Fibroblast of the conjunctiva (primary cell): ENCODE measurements around the gene MID2.
"Not testable (repeated sequence)": the region's sequence is repeated elsewhere in the genome, so short reads cannot be mapped to it uniquely, and the experiment has no call there.

Experiments
- DNase-seq: peaks from one replicate; pipeline ENCODE4 v3.0.0-alpha.2; 2010; ENCODE audit warnings: low read depth

Gene MID2, protein sequence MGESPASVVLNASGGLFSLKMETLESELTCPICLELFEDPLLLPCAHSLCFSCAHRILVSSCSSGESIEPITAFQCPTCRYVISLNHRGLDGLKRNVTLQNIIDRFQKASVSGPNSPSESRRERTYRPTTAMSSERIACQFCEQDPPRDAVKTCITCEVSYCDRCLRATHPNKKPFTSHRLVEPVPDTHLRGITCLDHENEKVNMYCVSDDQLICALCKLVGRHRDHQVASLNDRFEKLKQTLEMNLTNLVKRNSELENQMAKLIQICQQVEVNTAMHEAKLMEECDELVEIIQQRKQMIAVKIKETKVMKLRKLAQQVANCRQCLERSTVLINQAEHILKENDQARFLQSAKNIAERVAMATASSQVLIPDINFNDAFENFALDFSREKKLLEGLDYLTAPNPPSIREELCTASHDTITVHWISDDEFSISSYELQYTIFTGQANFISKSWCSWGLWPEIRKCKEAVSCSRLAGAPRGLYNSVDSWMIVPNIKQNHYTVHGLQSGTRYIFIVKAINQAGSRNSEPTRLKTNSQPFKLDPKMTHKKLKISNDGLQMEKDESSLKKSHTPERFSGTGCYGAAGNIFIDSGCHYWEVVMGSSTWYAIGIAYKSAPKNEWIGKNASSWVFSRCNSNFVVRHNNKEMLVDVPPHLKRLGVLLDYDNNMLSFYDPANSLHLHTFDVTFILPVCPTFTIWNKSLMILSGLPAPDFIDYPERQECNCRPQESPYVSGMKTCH

DNA sequence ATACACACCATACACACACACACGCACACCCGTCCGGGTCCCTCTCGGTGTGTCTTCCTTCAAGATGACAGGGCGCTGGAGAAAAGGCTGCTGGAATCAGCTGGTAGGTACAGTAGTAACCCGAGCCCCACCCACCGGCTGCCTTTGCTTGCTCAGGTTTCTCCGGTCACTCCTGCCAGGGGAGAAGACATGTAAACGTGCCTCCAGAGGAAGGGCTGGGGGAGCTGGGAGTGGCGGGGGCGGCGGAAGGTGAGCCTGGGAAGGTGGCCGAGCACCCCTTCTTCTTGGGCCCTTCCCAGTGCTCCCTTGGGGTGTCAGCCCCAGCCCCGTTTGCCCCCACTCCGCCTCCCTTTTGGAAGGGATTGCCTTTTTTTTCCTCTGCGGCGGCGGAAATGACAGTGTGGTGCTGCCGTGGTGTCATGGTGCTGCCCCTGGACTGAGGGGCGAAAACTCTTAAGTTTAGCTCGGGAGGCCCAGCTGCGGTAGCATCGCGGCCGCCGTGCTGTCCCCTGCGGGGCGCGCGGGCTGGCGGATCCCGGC is at the start of gene MID2:
Gene MID2 (plus strand): TSS at position 169 of the 540 bp plus-strand sequence. CDS start 561 bp downstream, outside the sequence.
- DNase-seq: no peak

DNA sequence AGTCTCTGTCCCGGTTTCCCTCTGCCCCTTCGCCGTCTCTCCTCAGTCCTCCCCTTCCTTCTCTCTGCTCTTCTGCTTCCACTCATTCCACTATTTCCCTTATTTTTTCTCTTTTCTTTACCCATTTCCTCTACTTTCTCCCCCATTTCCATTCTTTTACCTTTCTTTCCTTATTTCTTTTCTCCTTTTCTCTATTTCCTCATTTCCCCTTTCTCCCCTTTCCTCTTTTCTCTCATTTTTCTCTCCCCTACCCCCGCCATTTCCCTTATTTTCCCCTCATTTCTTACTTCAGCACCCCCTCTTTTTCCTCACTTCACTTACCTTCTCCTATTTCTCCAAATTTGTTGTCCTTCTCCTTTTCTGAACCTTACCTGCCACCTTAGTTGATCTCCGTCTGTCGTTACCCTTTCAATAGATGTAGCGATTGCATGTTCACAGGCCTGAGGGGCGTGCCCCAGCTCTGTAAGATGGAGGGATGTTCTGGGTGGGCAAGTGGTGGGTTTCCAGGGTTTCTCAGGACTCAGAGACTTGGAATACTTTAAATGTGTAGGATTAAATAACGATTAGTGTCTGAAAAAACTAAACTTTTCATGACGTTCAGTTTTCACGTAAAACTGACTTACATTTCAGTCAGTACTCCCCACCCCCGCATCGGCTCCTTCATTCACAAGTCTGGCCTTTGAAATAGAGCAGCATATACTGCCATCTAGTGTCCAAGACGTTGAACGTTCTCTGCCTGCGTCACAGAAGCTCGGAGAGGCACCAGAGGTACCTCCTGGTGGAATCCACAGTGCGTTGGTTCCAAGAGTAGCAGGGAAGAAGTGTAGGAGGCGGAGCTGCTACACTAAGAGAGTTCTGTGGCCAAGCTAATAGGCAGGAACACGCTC is 48.8 kb upstream of the MID2 start:
- peak; percentile 84 for DNase-seq

DNA sequence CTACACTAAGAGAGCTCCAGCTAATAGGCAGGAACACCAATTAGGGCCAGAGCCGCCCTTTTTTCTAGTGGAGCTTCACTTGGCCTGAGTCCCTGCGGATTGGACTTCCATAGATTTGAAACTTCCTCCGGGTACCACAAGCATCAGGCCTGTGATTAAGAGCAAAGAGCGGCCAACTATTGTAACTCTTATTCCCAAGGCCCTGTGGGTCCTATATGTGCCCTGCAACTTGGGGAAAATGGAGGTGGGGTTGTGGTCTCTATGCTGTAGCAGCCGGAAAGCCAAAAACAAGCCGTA is 48.2 kb upstream of the MID2 start, which contains the start of gene NCBP2L:
Gene NCBP2L (plus strand): TSS at position 198 of the 297 bp plus-strand sequence. CDS start 16,488 bp downstream, outside the sequence.
- no peak for DNase-seq

DNA sequence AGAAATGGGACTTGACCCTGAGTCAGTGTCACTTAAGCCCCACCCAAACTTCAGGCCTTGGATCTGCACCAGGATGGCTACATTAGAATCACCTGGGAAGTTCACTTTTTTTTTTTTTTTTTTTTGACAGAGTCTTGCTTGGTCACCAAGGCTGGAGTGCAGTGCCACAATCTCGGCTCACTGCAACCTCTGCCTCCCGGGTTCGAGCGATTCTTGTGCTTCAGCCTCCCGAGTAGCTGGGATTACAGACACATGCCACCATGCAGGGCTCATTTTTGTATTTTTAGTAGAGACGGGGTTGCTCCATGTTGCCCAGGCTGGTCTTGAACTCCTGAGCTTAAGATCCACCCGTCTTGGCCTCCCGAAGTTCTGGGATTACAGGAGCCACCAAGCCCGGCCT is 45.1 kb upstream of the MID2 start:
- DNase-seq: no peak

DNA sequence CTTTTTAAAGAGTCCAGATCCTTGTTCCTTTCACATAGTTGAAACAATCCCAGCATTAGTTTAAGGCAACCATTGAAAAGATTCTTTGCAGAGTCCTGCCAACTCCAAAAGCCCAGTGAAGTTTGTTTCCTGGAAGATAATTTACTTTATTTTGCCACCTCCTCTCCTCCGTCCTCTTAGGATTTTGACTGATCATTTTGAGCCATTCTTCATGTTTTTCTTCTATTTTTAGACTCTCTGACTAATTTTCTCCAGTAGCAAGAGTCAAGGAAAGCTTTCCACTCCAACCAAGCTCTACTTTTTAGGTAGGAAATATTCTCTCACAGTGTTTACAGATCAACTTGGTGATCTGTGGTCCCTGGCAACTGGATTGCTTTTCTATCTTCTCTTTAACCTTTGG is 37.8 kb upstream of the MID2 start:
- DNase-seq: no peak

DNA sequence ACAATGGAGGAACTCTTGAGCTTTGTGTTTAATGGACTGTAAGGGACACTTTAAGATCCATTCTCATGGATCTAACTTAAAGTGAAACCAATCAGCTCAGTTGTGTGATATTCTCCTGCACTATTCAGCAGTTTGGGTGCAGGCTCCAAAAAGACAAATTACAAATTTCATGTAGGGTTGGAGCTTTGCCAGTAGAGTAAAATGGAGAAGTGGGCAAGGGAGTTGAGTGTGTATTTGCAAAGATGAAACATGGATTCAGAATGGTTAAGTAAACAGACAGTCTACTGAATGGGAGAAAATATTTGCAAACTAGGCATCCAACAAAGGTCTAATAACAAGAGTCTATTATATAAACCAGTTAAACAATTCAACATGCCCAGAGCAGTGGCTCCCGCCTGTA is 21.2 kb upstream of the MID2 start:
- DNase-seq: no peak

DNA sequence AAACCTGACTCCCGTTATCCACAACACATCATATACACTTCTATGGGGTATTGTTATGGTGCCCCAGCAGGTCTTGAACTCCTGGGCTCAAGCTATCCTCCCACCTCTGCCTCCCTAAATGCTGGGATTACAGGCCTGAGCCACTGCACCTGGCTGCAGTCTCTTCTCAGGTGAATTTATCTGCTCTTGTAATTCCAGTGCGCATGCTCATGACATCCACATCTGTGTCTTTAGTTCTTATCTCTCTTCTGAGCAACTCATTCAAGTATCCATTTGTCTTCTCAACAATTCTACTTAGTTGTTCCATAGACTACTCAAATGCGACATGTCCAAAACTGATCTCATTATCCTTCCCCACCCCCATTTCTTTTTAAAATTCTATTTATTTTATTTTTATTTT is 20.5 kb upstream of the MID2 start:
- no peak for DNase-seq

DNA sequence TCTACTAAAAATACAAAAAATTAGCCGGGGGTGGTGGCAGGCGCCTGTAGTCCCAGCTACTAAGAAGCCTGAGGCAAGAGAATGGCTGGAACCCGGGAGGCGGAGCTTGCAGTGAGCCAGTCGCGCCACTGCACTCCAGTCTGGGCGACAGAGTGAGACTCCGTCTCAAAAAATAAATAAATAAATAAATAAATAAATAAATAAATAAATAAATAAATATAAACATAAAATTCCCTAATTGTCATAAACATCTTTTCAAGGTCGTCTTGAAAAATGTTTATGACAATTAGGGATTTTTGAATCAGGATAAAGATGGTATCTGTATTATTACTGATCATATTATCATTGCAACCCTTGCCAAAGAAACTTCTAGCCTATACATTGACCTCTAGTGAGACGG is 15.6 kb upstream of the MID2 start:
- DNase-seq: not testable (repeated sequence)

DNA sequence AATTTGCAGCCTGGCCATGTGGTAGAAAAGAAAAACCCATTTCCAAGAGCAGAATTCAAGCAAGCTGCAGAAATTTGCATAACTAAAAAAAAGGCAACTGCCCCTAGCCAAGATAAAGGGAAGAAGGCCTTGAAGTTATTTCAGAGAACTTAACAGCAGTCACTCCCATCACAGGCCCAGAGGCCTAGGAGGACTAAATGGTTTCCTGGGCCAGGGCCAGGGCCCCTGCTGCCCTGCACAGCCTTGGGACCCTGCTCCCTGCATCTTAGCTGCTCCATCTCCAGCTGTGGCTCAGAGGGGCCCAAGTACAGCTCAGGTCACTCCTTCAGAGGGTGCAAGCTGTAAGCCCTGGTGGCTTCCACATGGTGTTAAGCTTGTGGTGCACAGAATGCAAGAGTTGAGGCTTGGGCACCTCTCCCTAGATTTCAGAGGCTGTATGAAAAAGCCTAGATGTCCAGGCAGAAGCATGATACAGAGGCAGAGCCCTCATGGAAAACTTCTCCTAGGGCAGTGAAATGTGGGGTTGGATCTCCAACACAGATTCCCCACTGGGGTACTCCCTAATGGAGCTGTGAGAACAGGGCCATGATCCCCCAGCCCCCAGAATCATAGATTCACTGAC is 6.7 kb upstream of the MID2 start:
- DNase-seq: no peak

DNA sequence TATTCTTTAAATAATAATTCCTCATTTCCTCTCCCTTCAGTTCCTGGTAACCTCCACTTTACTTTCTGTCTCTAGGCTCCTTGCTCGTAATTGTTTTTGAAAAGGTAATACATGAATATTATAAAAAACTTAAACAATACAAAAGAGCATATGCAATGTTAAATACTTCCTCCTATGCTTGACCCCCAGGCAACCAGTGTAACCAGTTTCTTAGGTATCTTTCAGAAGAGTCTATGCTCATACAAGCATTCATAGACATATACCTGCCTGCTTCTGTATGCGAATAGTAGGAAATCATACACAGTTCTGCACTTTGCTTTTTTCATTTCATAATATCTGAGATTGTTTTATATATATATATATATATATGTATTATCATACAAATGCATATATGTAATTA is 2.6 kb upstream of the MID2 start:
- no peak for DNase-seq

DNA sequence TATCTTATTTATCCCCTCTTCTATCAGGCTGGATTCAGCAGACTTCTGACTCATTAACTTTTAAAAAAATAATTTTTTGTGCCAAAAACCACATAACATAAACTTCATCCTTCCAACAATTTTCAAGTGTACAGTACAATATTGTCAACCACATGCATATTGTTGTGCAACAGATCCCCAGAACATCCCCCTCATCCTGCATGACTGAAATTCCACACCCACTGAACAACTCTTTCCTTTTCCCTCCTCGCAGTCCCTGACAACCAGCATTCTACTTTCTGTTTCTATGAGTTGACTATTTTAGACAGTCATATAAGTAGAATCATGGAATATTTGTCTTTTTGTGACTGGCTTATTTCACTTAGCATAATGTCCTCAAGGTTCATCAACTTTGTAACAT is 2.2 kb upstream of the MID2 start:
- DNase-seq: peak; percentile 42

DNA sequence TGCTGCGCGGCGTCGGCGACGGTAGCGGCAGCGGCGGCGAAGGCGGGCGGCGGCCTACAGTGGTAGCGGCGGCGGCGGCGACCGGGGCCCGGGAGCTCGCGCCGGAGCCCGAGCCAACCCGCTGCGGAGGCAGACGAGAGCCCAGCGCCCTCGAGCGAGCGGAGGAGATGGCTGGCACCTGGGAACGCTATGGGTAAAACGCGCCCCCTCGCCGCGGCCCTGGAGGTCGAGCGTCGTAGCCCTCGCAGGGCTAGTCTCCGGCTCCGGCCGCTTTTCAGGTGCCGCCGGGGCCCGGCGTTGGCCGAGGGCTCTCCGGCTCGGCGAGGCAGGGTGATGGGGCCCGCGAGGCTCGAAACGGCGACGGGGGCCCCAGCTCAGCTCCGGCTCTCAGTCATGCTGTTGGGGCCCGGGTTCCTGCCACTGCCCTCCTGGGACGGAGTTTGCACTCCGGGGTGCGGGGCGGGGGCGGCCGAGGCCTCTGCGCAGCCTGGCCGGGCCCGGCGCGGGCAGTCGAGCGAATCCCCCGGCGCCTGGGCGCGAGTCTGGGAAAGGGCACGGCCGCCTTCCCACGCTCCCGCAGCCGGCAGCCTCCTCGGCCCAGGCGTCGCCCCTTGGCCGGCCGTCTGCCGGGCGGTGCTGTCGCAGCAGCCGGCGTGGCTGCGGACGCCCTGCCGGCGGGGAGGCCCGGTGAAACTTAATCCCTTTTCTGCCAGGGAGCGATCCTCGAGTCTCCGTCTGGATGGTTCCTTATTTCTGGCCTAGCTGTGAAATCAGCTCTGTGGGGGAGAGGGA is 768 bp downstream of the MID2 start:
- DNase-seq: no peak

DNA sequence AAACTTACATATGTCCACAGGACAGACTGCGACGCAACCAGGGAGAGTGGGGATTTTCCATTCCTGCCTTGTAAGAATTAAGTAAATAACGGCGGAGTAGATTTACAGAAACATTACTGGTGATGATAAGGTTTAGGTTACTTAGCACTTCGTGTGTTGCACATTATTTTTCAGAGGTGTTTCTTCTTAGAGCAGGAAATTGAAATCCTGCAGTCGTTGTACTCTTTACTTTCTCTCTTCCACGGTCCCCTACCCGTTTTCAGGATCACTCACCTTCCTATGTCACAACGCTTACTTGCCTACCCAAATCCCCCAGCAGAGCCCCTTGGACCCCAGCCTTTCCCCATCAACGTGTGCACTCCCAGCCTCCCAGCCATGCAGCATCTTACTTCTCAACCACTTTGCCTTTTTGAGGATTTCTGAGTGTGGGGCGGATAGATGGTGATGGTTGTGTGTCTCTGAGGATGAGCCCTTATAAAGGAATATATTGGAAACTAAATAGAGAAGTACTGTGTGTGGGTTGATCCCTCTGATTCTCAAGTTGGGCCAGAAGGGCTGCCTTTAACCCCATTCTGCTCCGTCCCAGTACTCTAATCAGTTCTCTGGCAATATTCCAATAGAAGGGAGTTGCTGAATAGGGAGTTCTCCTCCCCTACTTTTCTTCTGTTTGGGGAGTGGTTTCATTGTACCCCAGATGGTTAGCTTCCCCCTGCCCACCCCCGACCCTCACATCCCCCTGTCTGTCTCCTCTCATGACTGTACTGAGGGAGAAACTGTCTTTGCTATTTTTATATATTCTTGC is 1.6 kb downstream of the MID2 start:
- DNase-seq: no peak

DNA sequence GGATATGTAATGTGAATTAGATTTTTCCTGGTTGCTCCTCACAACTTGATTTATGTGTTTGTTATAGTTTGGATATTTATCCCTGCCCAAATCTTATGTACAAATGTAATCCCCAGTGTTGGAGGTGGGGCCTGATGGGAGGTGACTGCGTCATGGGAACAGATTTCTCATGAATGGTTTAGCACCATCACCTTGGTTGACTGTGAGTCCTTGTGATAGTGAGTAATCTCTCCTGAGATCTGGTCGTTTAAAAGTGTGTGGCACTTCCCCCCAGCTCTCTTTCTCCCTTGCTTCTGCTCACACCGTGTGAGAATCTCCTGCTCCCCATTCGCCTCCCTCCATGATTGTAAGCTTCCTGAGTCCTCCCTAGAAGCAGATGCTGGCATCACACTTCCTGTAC is 2.2 kb downstream of the MID2 start:
- DNase-seq: no peak

DNA sequence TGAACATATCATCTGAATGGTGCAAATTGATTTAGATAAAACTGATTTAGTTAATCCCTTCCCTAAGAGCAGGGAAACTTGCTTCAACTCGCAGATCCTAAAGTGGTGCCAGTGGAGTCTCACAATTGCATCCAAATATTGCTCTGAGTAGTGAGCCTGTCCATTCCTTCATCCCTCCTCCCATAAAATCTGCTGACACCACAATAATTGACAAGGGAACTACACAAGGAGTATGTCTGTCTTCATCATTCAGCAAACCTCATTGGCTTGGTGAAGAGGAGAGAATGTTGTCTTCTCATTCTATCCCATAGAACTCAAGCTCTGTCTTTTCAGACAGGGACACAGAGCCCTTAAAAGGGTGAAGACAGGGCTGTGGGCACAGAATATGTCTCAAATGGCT is 4.2 kb downstream of the MID2 start:
- DNase-seq: no peak

DNA sequence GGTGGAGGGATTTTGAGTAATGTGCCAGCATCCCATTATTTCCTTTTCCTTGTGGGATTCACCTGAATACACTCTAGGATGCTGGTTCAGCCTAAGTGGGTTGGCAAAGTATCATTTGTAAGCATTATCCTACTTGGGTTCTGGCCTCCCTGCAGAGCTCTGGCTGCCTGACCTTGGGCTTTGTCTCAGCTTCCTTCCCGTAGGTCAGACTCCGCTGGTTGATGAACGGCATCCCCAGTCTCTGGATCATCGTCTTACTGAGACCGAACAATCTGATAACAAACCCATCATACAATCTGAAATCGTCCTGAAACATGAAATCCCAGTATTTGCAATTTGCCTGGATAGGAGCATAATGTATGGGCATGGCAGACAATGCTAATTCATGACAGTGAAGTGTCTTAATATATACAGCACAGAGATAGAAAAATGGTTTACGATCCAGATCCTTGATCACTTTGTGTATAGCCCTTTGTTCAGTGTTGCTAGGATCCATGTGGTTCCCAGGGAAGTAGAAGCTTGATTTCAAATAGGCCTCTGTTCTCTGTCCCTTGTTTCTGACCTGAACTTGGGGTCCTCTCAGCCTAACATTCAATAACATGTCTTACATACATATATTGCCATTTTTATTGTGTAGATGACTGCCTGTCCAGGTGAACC is 5.5 kb downstream of the MID2 start:
- DNase-seq: no peak

DNA sequence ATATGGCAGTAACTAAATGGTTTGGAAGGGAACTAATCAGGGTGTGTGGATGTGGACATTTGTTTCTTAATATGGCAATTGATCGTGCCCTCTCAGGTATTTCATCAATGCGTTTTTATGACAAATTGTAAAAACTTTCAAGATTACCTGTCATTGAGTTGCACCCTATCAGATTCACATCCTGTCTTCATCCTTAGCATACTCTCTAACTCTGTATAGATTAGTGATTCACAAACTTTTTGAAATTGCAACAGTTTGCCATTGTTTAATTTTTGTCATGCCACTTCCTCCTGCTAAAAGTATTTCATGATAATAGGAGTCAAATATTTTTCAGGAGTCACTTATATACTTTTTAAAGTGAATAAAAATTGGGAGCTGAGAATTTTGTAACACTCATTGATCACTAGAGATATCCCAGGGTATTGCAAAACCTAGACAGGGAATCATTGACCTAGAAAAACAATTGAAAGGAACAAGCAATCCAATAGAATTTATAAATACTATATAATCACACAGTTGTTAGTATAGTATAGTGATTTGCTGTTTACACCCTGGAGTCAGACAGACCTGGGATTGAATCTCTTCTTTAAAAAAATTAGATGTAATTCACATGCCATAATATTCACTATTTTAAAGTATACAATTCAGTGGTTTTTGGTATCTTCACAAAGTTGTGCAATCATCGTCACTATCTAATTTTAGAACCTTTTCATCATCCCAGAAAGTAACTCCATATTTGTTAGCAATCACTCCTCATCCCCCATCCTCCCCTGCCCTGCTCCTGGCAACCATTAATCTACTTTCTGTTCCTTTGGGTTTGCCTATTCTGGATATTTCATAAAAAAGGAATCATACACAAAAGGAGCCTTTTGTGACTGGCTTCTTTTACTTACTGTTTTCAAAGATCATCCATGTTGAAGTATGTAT is 8.9 kb downstream of the MID2 start:
- no peak for DNase-seq

DNA sequence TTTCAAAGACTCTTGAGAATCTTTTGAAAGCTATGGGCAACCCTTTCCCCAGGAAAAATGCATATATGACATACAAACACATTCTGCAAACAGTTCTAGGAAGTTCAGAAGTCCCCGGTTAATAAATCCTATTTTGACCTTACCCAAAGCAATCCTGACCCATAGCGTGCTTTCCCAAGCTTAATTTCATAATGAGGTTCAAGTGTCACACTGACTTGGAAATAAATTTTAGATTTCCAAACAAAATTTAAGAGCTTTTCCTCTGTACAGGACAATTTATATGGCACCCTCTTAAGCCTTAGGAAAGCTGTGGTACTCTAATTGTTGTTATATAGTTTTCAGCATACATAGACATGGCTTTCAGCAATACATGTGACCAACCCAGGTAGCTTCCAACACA is 11.3 kb downstream of the MID2 start:
- no peak for DNase-seq

DNA sequence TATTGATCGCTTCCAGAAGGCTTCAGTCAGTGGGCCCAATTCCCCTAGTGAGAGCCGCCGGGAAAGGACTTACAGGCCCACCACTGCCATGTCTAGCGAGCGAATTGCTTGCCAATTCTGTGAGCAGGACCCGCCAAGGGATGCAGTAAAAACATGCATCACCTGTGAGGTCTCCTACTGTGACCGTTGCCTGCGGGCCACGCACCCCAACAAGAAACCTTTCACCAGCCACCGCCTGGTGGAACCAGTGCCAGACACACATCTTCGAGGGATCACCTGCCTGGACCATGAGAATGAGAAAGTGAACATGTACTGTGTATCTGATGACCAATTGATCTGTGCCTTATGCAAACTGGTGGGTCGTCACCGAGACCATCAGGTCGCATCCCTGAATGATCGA is 15.3 kb downstream of the MID2 start:
- no peak for DNase-seq
